ENCODE results near the gene ACTR1A. TPM values are rescaled to one million over a fixed set of nuclear protein-coding genes. Genes with fewer than 3 reads are reported as not detected.

ACTR1A gene
- total and polyA plus RNA-seq, 8 donors, result 41.5 to 277 (median 61.1) TPM

DNA sequence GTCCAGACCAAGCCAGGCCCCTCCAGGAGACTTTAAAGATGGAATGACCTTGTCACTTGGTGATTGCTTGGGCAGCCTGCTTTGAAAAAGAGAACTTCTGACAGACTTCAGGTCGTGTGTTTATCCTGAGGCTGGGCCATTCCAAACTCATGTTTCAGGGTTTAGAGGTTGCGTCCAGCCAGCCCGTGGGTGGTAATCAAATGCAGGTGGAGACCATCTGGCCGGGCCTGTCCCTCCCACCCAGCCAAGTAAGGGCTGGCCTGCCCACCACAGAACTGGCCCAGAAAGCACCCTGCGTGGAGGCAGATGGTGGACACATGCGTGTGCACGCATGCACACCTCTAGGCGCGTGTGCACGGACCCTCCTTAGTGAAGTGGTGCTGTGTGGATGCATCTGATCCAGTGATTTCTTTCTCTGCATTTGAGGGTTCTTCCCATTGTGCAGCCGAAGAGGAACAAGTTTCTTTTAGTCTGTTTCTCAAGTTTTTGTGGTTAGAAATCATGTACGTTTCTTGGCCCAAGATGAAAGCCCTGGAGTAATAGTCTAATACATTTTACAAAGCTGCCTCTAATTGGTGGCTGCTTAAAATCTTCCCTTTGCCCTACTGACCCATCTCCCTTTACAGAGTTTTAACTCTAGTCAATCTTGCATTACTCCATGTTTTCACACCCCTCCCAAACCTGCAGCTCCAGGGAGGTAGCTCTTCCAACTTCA lies 44.3 kb upstream of the ACTR1A start:
- peaks cover 9 to 21% (median 20%) of the 10 kb centered on the region in 4 donors for H3K36me3 ChIP-seq
- TF ChIP-seq POLR2A (IDR thresholded peaks at IDR 0.05), result no peak
- TF ChIP-seq, protein P1, sequence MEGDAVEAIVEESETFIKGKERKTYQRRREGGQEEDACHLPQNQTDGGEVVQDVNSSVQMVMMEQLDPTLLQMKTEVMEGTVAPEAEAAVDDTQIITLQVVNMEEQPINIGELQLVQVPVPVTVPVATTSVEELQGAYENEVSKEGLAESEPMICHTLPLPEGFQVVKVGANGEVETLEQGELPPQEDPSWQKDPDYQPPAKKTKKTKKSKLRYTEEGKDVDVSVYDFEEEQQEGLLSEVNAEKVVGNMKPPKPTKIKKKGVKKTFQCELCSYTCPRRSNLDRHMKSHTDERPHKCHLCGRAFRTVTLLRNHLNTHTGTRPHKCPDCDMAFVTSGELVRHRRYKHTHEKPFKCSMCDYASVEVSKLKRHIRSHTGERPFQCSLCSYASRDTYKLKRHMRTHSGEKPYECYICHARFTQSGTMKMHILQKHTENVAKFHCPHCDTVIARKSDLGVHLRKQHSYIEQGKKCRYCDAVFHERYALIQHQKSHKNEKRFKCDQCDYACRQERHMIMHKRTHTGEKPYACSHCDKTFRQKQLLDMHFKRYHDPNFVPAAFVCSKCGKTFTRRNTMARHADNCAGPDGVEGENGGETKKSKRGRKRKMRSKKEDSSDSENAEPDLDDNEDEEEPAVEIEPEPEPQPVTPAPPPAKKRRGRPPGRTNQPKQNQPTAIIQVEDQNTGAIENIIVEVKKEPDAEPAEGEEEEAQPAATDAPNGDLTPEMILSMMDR (IDR thresholded peaks at IDR 0.05), result no peak
- TF ChIP-seq POLR2AphosphoS5 (IDR thresholded peaks at IDR 0.05), result no peak
- no peak for TF ChIP-seq EP300 (IDR thresholded peaks at IDR 0.05)
- no peaks in the 10 kb centered on the region for H3K9me3 ChIP-seq
- WGBS, 5 donors, result 71 to 88% (median 79%) methylated on average over 7 to 12 of the region's 12 CpGs
- H3K27ac ChIP-seq, result no peak overlapping the region
- no peak overlapping the region for H3K4me3 ChIP-seq
- H3K27me3 ChIP-seq, result no peaks in the 10 kb centered on the region
- intact Hi-C loops (cut with DNase I; ENCODE audit: low total_unique reads), result no loop called here
- DNase-seq, result no peak
- peaks cover 0 to 17% (median 7%) of the 10 kb centered on the region in 4 donors for H3K4me1 ChIP-seq

DNA sequence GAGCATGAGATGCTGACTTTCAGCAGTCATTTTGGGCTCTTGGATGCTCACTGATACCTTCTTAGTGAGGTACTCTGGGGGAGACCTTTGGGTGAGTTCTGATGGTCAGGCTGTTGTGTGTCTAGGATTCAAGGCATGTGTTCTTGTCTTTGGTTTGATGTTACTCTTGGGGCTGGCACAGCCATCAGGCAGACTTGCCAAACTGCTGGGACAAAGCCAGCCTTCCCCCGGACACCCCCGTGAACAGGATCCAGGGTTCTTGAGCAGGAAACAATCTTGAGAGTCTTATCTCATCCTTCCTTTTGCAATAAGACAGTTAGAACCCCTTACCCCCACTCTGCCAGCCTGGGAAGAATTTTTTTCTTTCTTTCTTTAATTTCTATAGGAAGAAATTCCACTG lies 43.5 kb upstream of the ACTR1A start:
- Histone ChIP-seq H3K36me3 (peaks cover 5 to 15% (median 14%) of the 10 kb centered on the region in 4 donors), H3K27me3 (no peaks in the 10 kb centered on the region), H3K27ac (no peak overlapping the region), H3K9me3 (no peaks in the 10 kb centered on the region), H3K4me1 (peaks cover 0 to 17% (median 7%) of the 10 kb centered on the region in 4 donors), H3K4me3 (no peak overlapping the region)
- no peak for DNase-seq
- 17 to 53% (median 39%) methylated on average over 2 of the region's 2 CpGs for WGBS, 5 donors
- intact Hi-C loops (cut with DNase I; ENCODE audit: low total_unique reads), result no loop called here
- TF ChIP-seq POLR2AphosphoS5 (IDR thresholded peaks at IDR 0.05) (no peak), EP300 (IDR thresholded peaks at IDR 0.05) (no peak), POLR2A (IDR thresholded peaks at IDR 0.05) (no peak)
- TF ChIP-seq, protein P1 (IDR thresholded peaks at IDR 0.05), result no peak

DNA sequence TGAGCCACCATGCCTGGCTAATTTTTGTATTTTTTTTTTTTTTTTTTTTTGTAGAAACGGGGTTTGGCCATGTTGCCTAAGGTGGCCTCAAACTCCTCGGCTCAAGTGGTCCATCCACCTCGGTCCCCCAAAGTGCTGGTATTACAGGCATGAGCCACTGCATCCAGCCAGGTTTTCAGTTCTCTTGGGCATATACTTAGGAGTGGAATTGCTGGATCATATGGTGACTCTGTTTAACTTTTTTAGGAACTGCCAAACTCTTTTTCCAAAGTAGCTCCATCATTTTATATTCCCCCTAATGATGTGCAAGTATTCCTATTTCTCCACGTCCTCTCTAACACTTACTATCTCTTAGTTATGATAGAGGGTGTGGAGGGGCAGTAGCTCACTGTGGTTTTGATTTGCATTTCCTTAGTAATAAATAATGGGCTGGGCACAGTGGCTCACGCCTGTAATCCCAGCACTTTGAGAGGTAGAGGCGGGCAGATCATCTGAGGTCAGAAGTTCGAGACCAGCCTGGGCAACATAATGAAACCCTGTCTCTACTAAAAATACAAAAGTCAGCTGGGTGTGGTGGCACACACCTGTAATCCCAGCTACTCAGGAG lies 42.9 kb upstream of the ACTR1A start:
- WGBS, 5 donors, result 89 to 96% (median 92%) methylated on average over 7 of the region's 7 CpGs
- TF ChIP-seq, protein P1 (IDR thresholded peaks at IDR 0.05), result no peak
- TF ChIP-seq POLR2AphosphoS5 (IDR thresholded peaks at IDR 0.05) (no peak), EP300 (IDR thresholded peaks at IDR 0.05) (no peak), POLR2A (IDR thresholded peaks at IDR 0.05) (no peak)
- H3K4me1 ChIP-seq, result peaks cover 0 to 17% (median 7%) of the 10 kb centered on the region in 4 donors
- intact Hi-C loops (cut with DNase I; ENCODE audit: low total_unique reads), result no loop called here
- H3K36me3 ChIP-seq, result peaks cover 0 to 8% (median 7%) of the 10 kb centered on the region in 4 donors
- no peak overlapping the region for H3K27ac ChIP-seq
- no peaks in the 10 kb centered on the region for H3K9me3 ChIP-seq
- no peak for DNase-seq
- no peaks in the 10 kb centered on the region for H3K27me3 ChIP-seq
- H3K4me3 ChIP-seq, result no peak overlapping the region

DNA sequence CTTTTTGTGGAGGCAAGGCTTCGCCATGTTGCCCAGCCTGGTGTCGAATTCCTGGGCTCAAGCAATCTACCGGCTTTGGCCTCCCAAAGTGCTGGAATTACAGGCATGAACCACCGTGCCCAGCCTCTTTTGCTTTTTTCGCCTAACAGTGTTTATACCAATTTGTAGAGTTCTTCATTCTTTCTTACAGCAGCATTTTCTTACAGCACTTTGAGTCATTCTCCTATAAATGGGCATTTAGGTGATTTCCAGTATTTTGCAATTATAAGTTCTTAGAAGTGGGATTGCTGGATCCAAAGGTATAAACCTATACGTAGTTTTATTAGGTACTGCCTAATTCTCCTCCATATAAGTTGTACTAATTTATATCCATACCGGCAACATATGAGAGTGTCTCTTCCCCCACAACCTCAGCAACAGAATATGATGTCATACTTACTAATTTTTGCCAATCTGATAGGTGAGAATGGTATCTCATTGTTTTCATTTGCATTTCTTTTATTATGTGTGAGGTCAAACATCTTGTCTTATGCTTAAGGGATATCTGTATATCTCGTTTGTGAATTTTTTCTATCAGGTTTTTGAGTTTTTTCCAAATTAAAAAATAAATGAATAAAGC lies 40.4 kb upstream of the ACTR1A start:
- WGBS, 5 donors, result 76 to 93% (median 85%) methylated on average over 8 of the region's 8 CpGs
- no peaks in the 10 kb centered on the region for H3K36me3 ChIP-seq
- H3K4me1 ChIP-seq, result peaks cover 0 to 17% (median 7%) of the 10 kb centered on the region in 4 donors
- H3K27ac ChIP-seq, result no peak overlapping the region
- no peaks in the 10 kb centered on the region for H3K27me3 ChIP-seq
- TF ChIP-seq POLR2A (IDR thresholded peaks at IDR 0.05), result no peak
- TF ChIP-seq EP300 (IDR thresholded peaks at IDR 0.05), result no peak
- TF ChIP-seq POLR2AphosphoS5 (IDR thresholded peaks at IDR 0.05), result no peak
- TF ChIP-seq, protein P1 (IDR thresholded peaks at IDR 0.05), result no peak
- no peak overlapping the region for H3K4me3 ChIP-seq
- DNase-seq, result no peak
- intact Hi-C loops (cut with DNase I; ENCODE audit: low total_unique reads), result no loop called here
- H3K9me3 ChIP-seq, result no peaks in the 10 kb centered on the region
